Measurements from ENCODE around the gene DMRT2. TPM values are rescaled to one million over a fixed set of nuclear protein-coding genes. Genes with fewer than 3 reads are reported as not detected.

Gene DMRT2
- total and polyA plus RNA-seq, 4 donors = 1.7 to 3.9 (median 2.6) TPM

DNA sequence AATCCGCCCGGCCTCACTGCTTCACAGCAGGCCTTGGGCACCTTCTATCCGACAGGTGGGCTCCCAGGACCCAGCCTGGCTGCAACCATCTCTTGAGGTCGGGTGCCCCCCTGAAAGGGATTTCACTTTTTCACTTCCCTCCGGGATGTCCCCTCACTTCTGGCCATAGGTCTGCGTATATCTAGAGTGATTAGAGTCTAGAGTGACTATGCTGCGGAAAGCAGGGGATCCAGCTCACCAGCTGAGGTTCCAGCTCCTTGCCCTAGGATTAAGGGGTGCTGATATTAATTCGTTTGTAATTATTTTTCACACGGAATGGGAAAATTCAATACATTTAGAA, 3.1 kb downstream of the DMRT2 start:
- H3K4me1 ChIP-seq (ENCODE audit: control insufficient read depth, insufficient read depth, low read length) = peaks cover 29% of the 10 kb centered on the region
- H3K36me3 ChIP-seq (ENCODE audit: control insufficient read depth, insufficient read depth, low read length) = no peaks in the 10 kb centered on the region
- WGBS (ENCODE audit: insufficient coverage) = 13% methylated on average over 3 of the region's 9 CpGs
- peaks cover 85% of the 10 kb centered on the region for H3K27me3 ChIP-seq (ENCODE audit: control insufficient read depth, insufficient read depth, low read length)
- H3K9me3 ChIP-seq (ENCODE audit: control insufficient read depth, insufficient read depth, low read length) = no peaks in the 10 kb centered on the region
- H3K27ac ChIP-seq (ENCODE audit: low read depth, low read length) = no peak overlapping the region
- no peak for DNase-seq (ENCODE audit: low read depth in 4 of 6, low spot score in 6 of 6)
- no peak overlapping the region for H3K4me3 ChIP-seq (ENCODE audit: low read depth, low read length)

DNA sequence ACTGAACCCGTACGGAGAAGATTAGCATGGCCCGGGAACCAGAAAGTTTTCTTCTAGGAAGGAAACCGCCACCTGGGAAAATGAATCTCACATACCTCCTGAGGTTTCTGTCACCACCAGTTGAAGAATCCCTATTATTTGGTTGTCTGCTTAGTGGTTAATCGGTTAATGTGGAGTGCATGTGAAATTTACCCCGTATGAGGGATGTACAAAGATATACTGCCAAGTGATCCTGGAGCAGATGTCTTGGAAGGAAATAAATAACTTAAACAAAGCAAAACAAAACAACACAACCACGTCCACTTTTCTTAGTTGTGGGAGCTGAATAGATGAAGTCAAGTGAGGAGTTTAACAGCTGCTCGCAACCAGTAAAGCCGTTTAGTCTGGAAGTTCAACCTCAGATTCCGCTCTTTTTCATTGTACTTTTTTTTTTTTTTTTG, 3.8 kb downstream of the DMRT2 start:
- 11% methylated on average over 4 of the region's 10 CpGs for WGBS (ENCODE audit: insufficient coverage)
- no peak overlapping the region for H3K4me3 ChIP-seq (ENCODE audit: low read depth, low read length)
- DNase-seq (ENCODE audit: low read depth in 4 of 6, low spot score in 6 of 6) = peak in 1 of 6 donors; percentile 67
- no peaks in the 10 kb centered on the region for H3K36me3 ChIP-seq (ENCODE audit: control insufficient read depth, insufficient read depth, low read length)
- peaks cover 29% of the 10 kb centered on the region for H3K4me1 ChIP-seq (ENCODE audit: control insufficient read depth, insufficient read depth, low read length)
- H3K27ac ChIP-seq (ENCODE audit: low read depth, low read length) = no peak overlapping the region
- H3K9me3 ChIP-seq (ENCODE audit: control insufficient read depth, insufficient read depth, low read length) = no peaks in the 10 kb centered on the region
- peaks cover 77% of the 10 kb centered on the region for H3K27me3 ChIP-seq (ENCODE audit: control insufficient read depth, insufficient read depth, low read length)

DNA sequence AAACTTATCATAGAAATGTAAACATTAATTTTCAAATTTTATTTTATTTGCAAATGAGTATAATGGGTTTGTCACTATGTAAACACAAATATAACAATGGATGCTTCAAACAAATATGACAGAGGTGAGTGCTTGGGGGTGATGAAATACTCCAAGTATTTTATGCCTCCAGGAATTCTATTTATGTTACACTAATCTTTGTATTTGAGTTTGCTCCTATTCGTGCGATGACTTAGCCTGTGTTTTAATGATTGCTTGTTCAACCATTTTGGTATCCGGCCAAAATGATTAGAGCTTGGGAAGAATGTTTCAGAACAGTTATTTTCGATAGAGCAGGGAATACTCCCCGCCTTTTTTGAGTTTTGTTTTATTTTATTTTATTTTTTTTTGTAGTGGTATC, 5.0 kb downstream of the DMRT2 start:
- H3K9me3 ChIP-seq (ENCODE audit: control insufficient read depth, insufficient read depth, low read length) = no peaks in the 10 kb centered on the region
- no CpG with 5 or more reads among the region's 5 CpGs for WGBS (ENCODE audit: insufficient coverage)
- H3K4me3 ChIP-seq (ENCODE audit: low read depth, low read length) = no peak overlapping the region
- no peaks in the 10 kb centered on the region for H3K36me3 ChIP-seq (ENCODE audit: control insufficient read depth, insufficient read depth, low read length)
- H3K27ac ChIP-seq (ENCODE audit: low read depth, low read length) = no peak overlapping the region
- peaks cover 25% of the 10 kb centered on the region for H3K4me1 ChIP-seq (ENCODE audit: control insufficient read depth, insufficient read depth, low read length)
- peaks cover 65% of the 10 kb centered on the region for H3K27me3 ChIP-seq (ENCODE audit: control insufficient read depth, insufficient read depth, low read length)
- no peak for DNase-seq (ENCODE audit: low read depth in 4 of 6, low spot score in 6 of 6)

DNA sequence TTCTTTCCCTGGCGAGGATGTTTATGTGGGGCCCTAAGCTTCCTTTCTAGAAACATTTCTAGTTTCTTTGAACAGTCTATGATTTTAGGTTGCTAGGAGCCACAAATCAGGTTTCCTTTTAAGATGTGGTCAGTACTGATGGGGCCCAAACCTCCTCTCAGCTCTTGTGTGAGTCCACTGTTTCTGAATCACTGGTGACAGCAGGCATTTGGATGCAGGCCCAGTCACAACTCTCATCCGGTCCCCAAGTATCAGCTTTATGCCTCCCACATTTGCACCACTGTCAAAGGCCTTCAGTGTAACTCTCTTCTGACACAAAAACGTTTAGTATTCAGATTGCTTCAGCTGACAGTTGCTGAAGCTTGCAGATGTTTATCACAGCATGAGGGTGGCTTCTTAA, 7.8 kb downstream of the DMRT2 start:
- H3K36me3 ChIP-seq (ENCODE audit: control insufficient read depth, insufficient read depth, low read length) = no peaks in the 10 kb centered on the region
- no peaks in the 10 kb centered on the region for H3K9me3 ChIP-seq (ENCODE audit: control insufficient read depth, insufficient read depth, low read length)
- peaks cover 41% of the 10 kb centered on the region for H3K27me3 ChIP-seq (ENCODE audit: control insufficient read depth, insufficient read depth, low read length)
- 44% methylated on average over 2 of the region's 3 CpGs for WGBS (ENCODE audit: insufficient coverage)
- no peak overlapping the region for H3K4me3 ChIP-seq (ENCODE audit: low read depth, low read length)
- peak in 2 of 6 donors; percentile 63 to 67 for DNase-seq (ENCODE audit: low read depth in 4 of 6, low spot score in 6 of 6)
- H3K27ac ChIP-seq (ENCODE audit: low read depth, low read length) = peak overlapping the region; percentile 30
- peaks cover 7% of the 10 kb centered on the region for H3K4me1 ChIP-seq (ENCODE audit: control insufficient read depth, insufficient read depth, low read length)

DNA sequence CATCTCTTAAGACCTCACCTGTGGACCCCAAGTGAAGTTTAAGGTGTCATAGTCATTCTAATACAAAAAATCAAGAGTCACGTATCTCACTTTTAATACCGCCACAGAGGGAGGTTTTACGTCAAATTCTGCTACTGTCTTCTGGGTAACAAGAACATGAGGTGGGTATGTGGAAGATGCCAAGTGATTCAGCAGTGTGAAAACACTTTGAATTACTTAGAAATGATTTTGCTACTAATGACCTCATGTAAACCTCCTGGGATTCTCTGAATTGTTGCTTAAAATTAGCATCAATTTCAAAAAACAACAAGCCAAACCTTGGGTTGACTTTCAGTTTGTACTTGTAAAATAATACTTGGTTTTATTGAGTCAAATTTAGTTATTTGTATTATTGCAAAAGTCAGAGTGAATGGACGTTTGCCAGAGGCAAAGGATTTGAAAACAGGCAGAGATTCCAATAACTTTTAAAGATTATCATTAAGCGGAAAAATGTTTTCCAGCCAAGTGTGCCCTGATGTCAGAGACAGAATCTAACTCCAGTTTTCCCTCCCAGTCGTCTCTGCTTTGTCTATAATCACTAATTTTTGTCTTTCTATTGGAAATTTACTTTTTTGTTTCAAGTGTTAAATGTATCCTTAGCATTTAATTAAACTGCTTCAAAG, 8.8 kb downstream of the DMRT2 start:
- H3K27ac ChIP-seq (ENCODE audit: low read depth, low read length) = no peak overlapping the region
- peaks cover 30% of the 10 kb centered on the region for H3K27me3 ChIP-seq (ENCODE audit: control insufficient read depth, insufficient read depth, low read length)
- no peaks in the 10 kb centered on the region for H3K36me3 ChIP-seq (ENCODE audit: control insufficient read depth, insufficient read depth, low read length)
- no peak for DNase-seq (ENCODE audit: low read depth in 4 of 6, low spot score in 6 of 6)
- WGBS (ENCODE audit: insufficient coverage) = 100% methylated on average over 1 of the region's 6 CpGs
- H3K4me3 ChIP-seq (ENCODE audit: low read depth, low read length) = no peak overlapping the region
- no peaks in the 10 kb centered on the region for H3K9me3 ChIP-seq (ENCODE audit: control insufficient read depth, insufficient read depth, low read length)
- peaks cover 3% of the 10 kb centered on the region for H3K4me1 ChIP-seq (ENCODE audit: control insufficient read depth, insufficient read depth, low read length)

DNA sequence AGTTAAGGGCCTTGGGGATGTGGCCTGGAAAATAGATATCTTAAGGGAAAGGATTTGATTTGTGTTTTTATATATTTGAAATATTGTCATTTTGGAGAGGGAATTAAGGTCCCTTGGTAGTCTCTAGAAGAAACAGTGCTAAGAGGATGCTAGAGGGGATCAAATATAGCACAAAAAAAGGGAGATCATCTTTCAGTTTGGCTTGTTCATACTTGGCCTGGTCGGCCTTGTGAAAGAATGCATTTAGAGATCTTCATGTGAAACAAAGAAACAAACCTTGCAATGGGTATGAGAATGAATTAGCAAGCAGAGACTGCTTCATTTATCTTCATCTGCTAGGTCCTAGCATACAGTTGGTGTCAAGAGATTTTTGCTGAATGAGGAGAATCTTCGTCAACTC, 15.0 kb downstream of the DMRT2 start:
- DNase-seq (ENCODE audit: low read depth in 4 of 6, low spot score in 6 of 6) = no peak
- Histone ChIP-seq H3K27me3 (ENCODE audit: control insufficient read depth, insufficient read depth, low read length) (no peaks in the 10 kb centered on the region), H3K4me1 (ENCODE audit: control insufficient read depth, insufficient read depth, low read length) (no peaks in the 10 kb centered on the region), H3K27ac (ENCODE audit: low read depth, low read length) (no peak overlapping the region), H3K9me3 (ENCODE audit: control insufficient read depth, insufficient read depth, low read length) (no peaks in the 10 kb centered on the region), H3K4me3 (ENCODE audit: low read depth, low read length) (no peak overlapping the region), H3K36me3 (ENCODE audit: control insufficient read depth, insufficient read depth, low read length) (no peaks in the 10 kb centered on the region)
- WGBS (ENCODE audit: insufficient coverage) = no CpG with 5 or more reads among the region's 2 CpGs

DNA sequence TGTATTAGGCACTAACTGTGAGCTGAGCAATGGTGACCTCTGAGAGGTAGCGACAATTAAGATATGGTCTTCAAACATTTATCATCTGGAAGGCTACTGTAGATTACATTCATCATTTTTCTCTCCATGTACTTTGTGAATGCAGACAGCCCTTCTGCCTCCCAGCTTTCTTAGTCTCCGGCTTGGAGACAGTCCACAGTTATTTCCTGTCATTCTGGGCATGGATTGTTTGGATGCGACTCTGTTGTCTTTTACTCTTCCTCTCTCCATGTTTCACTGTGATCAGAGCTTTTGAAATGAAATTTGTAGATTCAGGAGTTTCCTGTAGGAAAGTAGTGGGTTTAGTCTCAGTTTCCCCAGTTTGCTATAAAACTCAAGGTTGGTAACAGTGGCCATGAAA, 20.5 kb downstream of the DMRT2 start:
- Histone ChIP-seq H3K27ac (ENCODE audit: low read depth, low read length) (no peak overlapping the region), H3K27me3 (ENCODE audit: control insufficient read depth, insufficient read depth, low read length) (no peaks in the 10 kb centered on the region), H3K4me1 (ENCODE audit: control insufficient read depth, insufficient read depth, low read length) (no peaks in the 10 kb centered on the region), H3K36me3 (ENCODE audit: control insufficient read depth, insufficient read depth, low read length) (no peaks in the 10 kb centered on the region), H3K9me3 (ENCODE audit: control insufficient read depth, insufficient read depth, low read length) (no peaks in the 10 kb centered on the region), H3K4me3 (ENCODE audit: low read depth, low read length) (no peak overlapping the region)
- WGBS (ENCODE audit: insufficient coverage) = 100% methylated on average over 2 of the region's 3 CpGs
- no peak for DNase-seq (ENCODE audit: low read depth in 4 of 6, low spot score in 6 of 6)

DNA sequence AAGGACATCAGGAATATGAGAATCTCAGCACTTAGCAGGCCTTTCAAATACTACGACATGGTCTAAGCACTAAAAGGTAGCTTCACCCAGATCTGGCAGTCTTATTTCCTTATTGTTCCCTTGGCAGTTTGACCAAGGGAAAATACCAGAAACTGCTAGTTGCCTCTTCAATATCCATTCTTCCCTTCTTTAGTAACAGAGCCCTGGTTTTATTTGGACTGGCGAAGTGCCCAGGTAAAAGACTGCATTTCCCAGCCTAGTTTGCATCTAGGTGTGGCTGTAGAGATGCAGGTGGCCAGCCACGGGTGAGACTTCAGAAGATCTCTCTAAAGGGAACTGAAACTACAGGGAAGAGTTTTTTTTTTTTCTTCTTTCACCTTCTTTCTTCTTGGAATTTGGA, 21.6 kb downstream of the DMRT2 start:
- Histone ChIP-seq H3K4me3 (ENCODE audit: low read depth, low read length) (no peak overlapping the region), H3K27ac (ENCODE audit: low read depth, low read length) (no peak overlapping the region), H3K4me1 (ENCODE audit: control insufficient read depth, insufficient read depth, low read length) (no peaks in the 10 kb centered on the region), H3K9me3 (ENCODE audit: control insufficient read depth, insufficient read depth, low read length) (no peaks in the 10 kb centered on the region), H3K27me3 (ENCODE audit: control insufficient read depth, insufficient read depth, low read length) (no peaks in the 10 kb centered on the region), H3K36me3 (ENCODE audit: control insufficient read depth, insufficient read depth, low read length) (no peaks in the 10 kb centered on the region)
- no peak for DNase-seq (ENCODE audit: low read depth in 4 of 6, low spot score in 6 of 6)
- no CpG with 5 or more reads among the region's 3 CpGs for WGBS (ENCODE audit: insufficient coverage)

DNA sequence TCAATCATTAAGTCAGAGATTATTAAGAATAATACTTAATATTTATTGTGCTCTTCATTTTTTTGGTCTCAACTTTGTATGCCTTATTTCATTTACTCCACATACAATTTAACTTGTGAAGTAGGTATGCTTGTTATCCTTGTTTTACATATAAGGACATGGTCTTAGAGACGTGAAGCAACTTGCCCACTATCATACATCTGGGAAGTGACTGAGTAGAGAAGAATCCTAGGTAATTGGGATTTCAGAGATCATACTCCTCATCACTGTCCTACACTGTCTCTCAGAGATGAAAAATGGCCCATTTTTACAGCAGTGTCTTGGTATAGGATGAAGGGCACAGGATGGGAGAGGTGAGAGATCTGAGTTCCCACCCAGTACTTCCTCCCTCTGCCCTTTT, 23.3 kb downstream of the DMRT2 start:
- H3K4me3 ChIP-seq (ENCODE audit: low read depth, low read length) = no peak overlapping the region
- H3K36me3 ChIP-seq (ENCODE audit: control insufficient read depth, insufficient read depth, low read length) = no peaks in the 10 kb centered on the region
- no CpG with 5 or more reads among the region's 1 CpG for WGBS (ENCODE audit: insufficient coverage)
- no peak for DNase-seq (ENCODE audit: low read depth in 4 of 6, low spot score in 6 of 6)
- H3K27me3 ChIP-seq (ENCODE audit: control insufficient read depth, insufficient read depth, low read length) = no peaks in the 10 kb centered on the region
- H3K27ac ChIP-seq (ENCODE audit: low read depth, low read length) = no peak overlapping the region
- no peaks in the 10 kb centered on the region for H3K9me3 ChIP-seq (ENCODE audit: control insufficient read depth, insufficient read depth, low read length)
- H3K4me1 ChIP-seq (ENCODE audit: control insufficient read depth, insufficient read depth, low read length) = no peaks in the 10 kb centered on the region

DNA sequence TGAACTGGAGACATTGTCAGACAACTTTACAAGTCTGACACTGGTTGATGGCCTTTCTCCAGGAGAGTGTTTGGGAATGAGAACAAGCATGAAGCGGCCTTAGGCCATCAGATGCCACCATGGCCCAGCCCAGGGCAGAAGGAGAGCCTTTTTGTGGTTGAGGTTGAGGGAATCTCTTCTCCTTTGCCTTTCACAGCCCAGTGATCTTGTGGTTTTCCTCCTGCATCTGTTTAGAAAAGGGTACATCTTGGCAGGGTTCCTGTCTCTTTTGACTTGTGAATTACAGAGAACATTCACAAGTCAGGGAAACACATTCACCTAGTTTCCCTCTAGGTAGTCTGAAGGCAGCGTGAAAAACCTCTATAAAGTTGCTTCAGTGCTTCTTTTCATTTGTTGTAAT, 27.5 kb downstream of the DMRT2 start:
- H3K4me1 ChIP-seq (ENCODE audit: control insufficient read depth, insufficient read depth, low read length) = no peaks in the 10 kb centered on the region
- DNase-seq (ENCODE audit: low read depth in 4 of 6, low spot score in 6 of 6) = no peak
- WGBS (ENCODE audit: insufficient coverage) = 75% methylated on average over 2 of the region's 2 CpGs

More for the DNA sequence above, 27.5 kb downstream of the DMRT2 start:
- Histone ChIP-seq H3K36me3 (ENCODE audit: control insufficient read depth, insufficient read depth, low read length) (no peaks in the 10 kb centered on the region), H3K4me3 (ENCODE audit: low read depth, low read length) (no peak overlapping the region), H3K9me3 (ENCODE audit: control insufficient read depth, insufficient read depth, low read length) (no peaks in the 10 kb centered on the region), H3K27ac (ENCODE audit: low read depth, low read length) (no peak overlapping the region), H3K27me3 (ENCODE audit: control insufficient read depth, insufficient read depth, low read length) (no peaks in the 10 kb centered on the region)
